Measurements from ENCODE around the gene KLRC1. TPM values are rescaled to one million over a fixed set of nuclear protein-coding genes. Genes with fewer than 3 reads are reported as not detected.
"Not testable (repeated sequence)": the region's sequence is repeated elsewhere in the genome, so short reads cannot be mapped to it uniquely, and the experiment has no call there.

KLRC1 gene
- not detected in 2 replicates for total RNA-seq

DNA sequence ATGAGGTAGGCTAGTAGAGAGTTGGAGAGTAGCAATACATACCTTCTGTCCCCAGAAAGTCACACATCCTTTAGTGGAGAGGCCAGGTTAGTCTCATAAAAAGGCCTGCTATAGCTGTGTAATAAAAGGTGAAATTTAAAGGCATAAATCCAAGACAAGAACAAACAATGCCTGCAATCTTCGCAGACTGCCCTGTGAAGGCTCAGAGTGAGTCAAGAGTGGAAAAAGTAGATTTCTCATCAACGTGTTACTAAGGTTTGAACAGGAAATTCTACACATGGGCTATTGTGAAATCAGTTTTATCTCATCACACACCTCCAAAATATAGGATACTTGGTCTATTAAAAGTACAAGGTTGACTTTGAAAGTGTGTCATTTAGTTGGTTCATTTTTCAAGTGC, at the start of gene KLRC1:
TSS of gene KLRC1 (minus strand) at position 222 of the 400 bp plus-strand sequence. CDS start 2,221 bp downstream, outside the sequence.
- no peak for DNase-seq (ENCODE audit: low read depth)
- TF ChIP-seq, protein P1, sequence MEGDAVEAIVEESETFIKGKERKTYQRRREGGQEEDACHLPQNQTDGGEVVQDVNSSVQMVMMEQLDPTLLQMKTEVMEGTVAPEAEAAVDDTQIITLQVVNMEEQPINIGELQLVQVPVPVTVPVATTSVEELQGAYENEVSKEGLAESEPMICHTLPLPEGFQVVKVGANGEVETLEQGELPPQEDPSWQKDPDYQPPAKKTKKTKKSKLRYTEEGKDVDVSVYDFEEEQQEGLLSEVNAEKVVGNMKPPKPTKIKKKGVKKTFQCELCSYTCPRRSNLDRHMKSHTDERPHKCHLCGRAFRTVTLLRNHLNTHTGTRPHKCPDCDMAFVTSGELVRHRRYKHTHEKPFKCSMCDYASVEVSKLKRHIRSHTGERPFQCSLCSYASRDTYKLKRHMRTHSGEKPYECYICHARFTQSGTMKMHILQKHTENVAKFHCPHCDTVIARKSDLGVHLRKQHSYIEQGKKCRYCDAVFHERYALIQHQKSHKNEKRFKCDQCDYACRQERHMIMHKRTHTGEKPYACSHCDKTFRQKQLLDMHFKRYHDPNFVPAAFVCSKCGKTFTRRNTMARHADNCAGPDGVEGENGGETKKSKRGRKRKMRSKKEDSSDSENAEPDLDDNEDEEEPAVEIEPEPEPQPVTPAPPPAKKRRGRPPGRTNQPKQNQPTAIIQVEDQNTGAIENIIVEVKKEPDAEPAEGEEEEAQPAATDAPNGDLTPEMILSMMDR (IDR thresholded peaks at IDR 0.05; ENCODE audit: insufficient read depth, low read length, poor library complexity, severe bottlenecking), result no peak
- H3K27me3 ChIP-seq (ENCODE audit: control insufficient read depth, insufficient read depth, low read length), result no peaks in the 10 kb centered on the region
- H3K36me3 ChIP-seq (ENCODE audit: control insufficient read depth, insufficient read depth, low read length), result no peaks in the 10 kb centered on the region
- H3K4me3 ChIP-seq (ENCODE audit: low read depth, low read length), result no peak within 1 kb of the TSS

DNA sequence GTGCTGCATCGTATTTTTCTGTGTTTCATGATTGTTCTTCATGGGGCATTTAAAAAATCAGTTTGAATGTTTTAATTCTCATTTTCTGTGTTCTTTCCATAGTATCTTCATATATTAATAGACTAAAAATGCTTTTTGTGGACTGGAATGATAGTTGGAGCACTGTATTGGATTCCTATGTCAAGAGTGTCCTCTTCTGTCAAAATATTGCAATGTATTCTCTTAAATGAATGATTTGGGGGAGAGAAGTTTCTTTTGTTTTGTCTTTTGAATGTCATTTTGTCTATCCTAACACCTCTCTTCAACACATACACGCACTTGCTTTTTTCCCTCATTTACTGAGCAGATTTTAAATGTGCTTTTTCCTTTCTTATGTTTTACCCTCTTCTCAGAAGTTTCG, 47.9 kb upstream of the KLRC1 start:
- Histone ChIP-seq H3K36me3 (ENCODE audit: control insufficient read depth, insufficient read depth, low read length) (no peaks in the 10 kb centered on the region), H3K4me3 (ENCODE audit: low read depth, low read length) (no peak overlapping the region), H3K27me3 (ENCODE audit: control insufficient read depth, insufficient read depth, low read length) (no peaks in the 10 kb centered on the region)
- TF ChIP-seq, protein P1 (IDR thresholded peaks at IDR 0.05; ENCODE audit: insufficient read depth, low read length, poor library complexity, severe bottlenecking), result peak; percentile 20
- DNase-seq (ENCODE audit: low read depth), result no peak

DNA sequence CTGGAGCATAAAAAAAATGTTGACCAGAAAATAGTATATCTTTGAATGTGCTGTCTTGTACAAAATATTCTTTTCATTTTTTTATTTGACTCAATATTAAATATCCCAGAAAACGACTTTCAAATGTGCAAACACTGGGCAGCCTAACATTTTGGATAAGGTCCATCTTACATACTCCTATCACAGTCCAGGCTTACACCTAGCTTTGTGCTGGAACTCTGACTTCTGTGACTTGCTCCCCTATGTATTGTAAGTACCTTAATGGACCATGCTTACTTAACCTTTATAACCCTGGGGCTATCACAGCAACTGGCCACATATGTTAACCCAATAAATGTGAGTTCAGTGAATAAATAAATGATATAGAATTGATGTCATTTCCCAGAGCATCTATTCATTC, 44.9 kb upstream of the KLRC1 start:
- Histone ChIP-seq H3K27me3 (ENCODE audit: control insufficient read depth, insufficient read depth, low read length) (no peaks in the 10 kb centered on the region), H3K36me3 (ENCODE audit: control insufficient read depth, insufficient read depth, low read length) (no peaks in the 10 kb centered on the region), H3K4me3 (ENCODE audit: low read depth, low read length) (no peak overlapping the region)
- TF ChIP-seq, protein P1 (IDR thresholded peaks at IDR 0.05; ENCODE audit: insufficient read depth, low read length, poor library complexity, severe bottlenecking), result no peak
- DNase-seq (ENCODE audit: low read depth), result no peak

DNA sequence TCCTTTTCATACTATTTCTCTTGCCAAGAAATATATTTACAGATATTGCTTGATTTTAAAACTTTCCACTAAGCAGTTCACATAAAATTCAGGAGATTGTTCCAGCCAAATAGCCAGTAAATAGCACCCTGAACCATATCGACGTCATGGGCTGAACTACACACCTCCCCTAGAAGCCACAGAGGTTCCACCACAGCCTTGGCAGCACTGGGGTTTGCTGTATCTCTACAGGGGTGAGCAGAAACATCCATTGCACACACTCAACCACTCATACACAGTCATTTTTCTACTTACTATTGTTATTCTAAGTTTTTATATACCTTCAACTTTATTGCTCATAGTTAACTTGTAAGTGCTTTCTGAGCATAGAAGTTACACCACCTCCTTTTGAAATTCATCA, 44.4 kb upstream of the KLRC1 start:
- Histone ChIP-seq H3K36me3 (ENCODE audit: control insufficient read depth, insufficient read depth, low read length) (no peaks in the 10 kb centered on the region), H3K4me3 (ENCODE audit: low read depth, low read length) (no peak overlapping the region), H3K27me3 (ENCODE audit: control insufficient read depth, insufficient read depth, low read length) (no peaks in the 10 kb centered on the region)
- DNase-seq (ENCODE audit: low read depth), result no peak
- TF ChIP-seq, protein P1 (IDR thresholded peaks at IDR 0.05; ENCODE audit: insufficient read depth, low read length, poor library complexity, severe bottlenecking), result no peak

DNA sequence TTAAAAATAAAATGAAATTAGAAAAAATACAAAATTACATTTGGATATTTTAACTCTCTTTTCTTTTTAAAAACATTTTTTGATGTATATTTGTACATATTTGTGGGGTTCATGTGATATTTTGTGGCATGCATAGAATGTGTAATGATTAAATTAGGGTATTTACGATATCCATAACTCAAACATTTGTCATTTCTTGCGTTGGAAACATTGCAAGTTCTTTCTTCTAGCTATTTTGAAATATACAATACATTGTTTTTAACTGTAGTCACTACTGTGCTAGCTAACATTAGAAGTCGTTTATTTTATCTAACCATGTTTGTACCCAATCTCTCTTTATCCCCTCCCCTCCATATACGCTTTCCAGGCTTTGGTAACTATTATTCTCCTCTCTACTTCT, 38.6 kb upstream of the KLRC1 start:
- no peaks in the 10 kb centered on the region for H3K27me3 ChIP-seq (ENCODE audit: control insufficient read depth, insufficient read depth, low read length)
- H3K36me3 ChIP-seq (ENCODE audit: control insufficient read depth, insufficient read depth, low read length), result no peaks in the 10 kb centered on the region
- DNase-seq (ENCODE audit: low read depth), result no peak
- TF ChIP-seq, protein P1 (IDR thresholded peaks at IDR 0.05; ENCODE audit: insufficient read depth, low read length, poor library complexity, severe bottlenecking), result no peak
- H3K4me3 ChIP-seq (ENCODE audit: low read depth, low read length), result no peak overlapping the region

DNA sequence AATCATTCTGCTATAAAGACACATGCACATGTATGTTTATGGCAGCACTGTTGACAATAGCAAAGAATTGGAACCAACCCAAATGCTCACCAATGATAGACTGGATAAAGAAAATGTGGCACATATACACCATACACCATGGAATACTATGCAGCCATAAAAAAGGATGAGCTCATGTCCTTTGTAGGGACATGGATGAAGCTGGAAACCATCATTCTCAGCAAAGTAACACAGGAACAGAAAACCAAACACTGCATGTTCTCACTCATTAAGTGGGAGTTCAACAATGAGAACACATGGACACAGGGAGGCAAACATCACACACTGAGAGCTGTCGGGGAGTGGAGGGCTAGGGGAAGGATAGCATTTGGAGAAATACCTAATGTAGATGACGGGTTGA, 34.2 kb upstream of the KLRC1 start:
- not testable (repeated sequence) for H3K27me3 ChIP-seq (ENCODE audit: control insufficient read depth, insufficient read depth, low read length); DNase-seq (ENCODE audit: low read depth); H3K36me3 ChIP-seq (ENCODE audit: control insufficient read depth, insufficient read depth, low read length); H3K4me3 ChIP-seq (ENCODE audit: low read depth, low read length)

DNA sequence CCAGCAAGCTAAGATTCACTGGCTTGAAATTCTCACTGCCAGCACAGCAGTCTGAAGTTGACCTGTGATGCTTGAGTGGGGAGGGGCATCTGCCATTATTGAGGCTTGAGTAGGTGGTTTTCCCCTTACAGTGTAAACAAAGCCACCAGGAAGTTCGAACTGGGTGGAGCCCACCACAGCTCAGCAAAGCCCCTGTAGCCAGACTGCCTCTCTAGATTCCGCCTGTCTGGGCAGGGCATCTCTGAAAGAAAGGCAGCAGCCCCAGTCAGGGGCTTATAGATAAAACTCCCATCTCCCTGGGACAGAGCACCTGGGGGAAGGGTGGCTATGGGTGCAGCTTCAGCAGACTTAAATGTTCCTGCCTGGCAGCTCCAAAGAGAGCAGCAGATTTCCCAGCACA, 28.7 kb upstream of the KLRC1 start:
- not testable (repeated sequence) for DNase-seq (ENCODE audit: low read depth); H3K27me3 ChIP-seq (ENCODE audit: control insufficient read depth, insufficient read depth, low read length); H3K36me3 ChIP-seq (ENCODE audit: control insufficient read depth, insufficient read depth, low read length); H3K4me3 ChIP-seq (ENCODE audit: low read depth, low read length)

DNA sequence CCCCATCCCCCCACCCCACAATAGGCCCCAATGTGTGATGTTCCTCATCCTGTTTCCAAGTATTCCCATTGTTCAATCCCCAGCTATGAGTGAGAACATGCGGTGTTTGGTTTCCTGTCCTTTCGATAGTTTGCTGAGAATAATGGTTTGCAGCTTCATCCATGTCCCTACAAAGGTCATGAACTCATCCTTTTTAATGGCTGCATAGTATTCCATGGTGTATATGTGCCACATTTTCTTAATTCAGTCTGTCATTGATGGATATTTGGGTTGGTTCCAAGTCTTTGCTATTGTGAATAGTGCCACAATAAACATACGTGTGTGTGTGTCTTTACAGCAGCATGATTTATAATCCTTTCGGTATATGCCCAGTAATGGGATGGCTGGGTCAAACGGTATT, 19.6 kb upstream of the KLRC1 start:
- not testable (repeated sequence) for H3K36me3 ChIP-seq (ENCODE audit: control insufficient read depth, insufficient read depth, low read length); DNase-seq (ENCODE audit: low read depth); H3K27me3 ChIP-seq (ENCODE audit: control insufficient read depth, insufficient read depth, low read length); H3K4me3 ChIP-seq (ENCODE audit: low read depth, low read length)

Data from kidney epithelial cell (primary cell).